Endothelial cell (in vitro differentiated cells): ENCODE results near the gene RAP1GAP. TPM values are rescaled to one million over a fixed set of nuclear protein-coding genes. Genes with fewer than 3 reads are reported as not detected.

Experiments used
- DNase-seq: peaks from one replicate; pipeline ENCODE4 v3.0.0; 2021; ENCODE audit warnings: low spot score
- H3K27ac Mint-ChIP-seq: one replicate; pipeline ENCODE4 v1.8.0; 2021; ENCODE audit warnings: mixed read lengths, inconsistent platforms; ENCODE audit not compliant: unreplicated experiment
- H3K27me3 Mint-ChIP-seq: one replicate; pipeline ENCODE4 v1.8.0; 2021; ENCODE audit warnings: mild to moderate bottlenecking, moderate library complexity, mixed read lengths, inconsistent platforms; ENCODE audit not compliant: unreplicated experiment
- H3K36me3 Mint-ChIP-seq: one replicate; pipeline ENCODE4 v1.8.0; 2021; ENCODE audit warnings: mild to moderate bottlenecking, low read depth, mixed read lengths, inconsistent platforms; ENCODE audit not compliant: unreplicated experiment
- H3K4me1 Mint-ChIP-seq: one replicate; pipeline ENCODE4 v1.8.0; 2021; ENCODE audit warnings: mild to moderate bottlenecking, mixed read lengths, inconsistent platforms; ENCODE audit not compliant: unreplicated experiment
- H3K4me3 Mint-ChIP-seq: one replicate; pipeline ENCODE4 v1.8.0; 2021; ENCODE audit warnings: mild to moderate bottlenecking, mixed read lengths, inconsistent platforms; ENCODE audit not compliant: unreplicated experiment
- H3K9me3 Mint-ChIP-seq: one replicate; pipeline ENCODE4 v1.8.0; 2021; ENCODE audit warnings: mixed read lengths, inconsistent platforms; ENCODE audit not compliant: unreplicated experiment
- CTCF ChIP-seq: fragments of 200-600 bp; sonication (generic); IDR thresholded peaks from one replicate; pipeline ENCODE4 v1.5.0; 2021; ENCODE audit warnings: antibody characterized with exemption; ENCODE audit not compliant: unreplicated experiment
- total RNA-seq: library from RNA; stranded (reverse); fragmentation: NEBNext Ultra II Directional; extraction: Animal tissue kit (Norgen Biotek cat#: 25700); gene quantifications from one replicate; pipeline ENCODE4 v1.2.1, GENCODE V29; 2021; ENCODE audit not compliant: unreplicated experiment

Gene RAP1GAP
- total RNA-seq, 1 donor from 2014 or later = 0.56 TPM

- Mint-ChIP-seq H3K27ac (no peak overlapping the region), H3K4me3 (no peak overlapping the region), H3K27me3 (peaks cover 5% of the 10 kb centered on the region)
Observed at GRCh38 chr1:21641537-21641936, 27.6 kb downstream of the RAP1GAP start.

GRCh38 chr1:21641076-21641475, 28.1 kb downstream of the RAP1GAP start:
- H3K27me3 Mint-ChIP-seq = peaks cover 5% of the 10 kb centered on the region
- TF ChIP-seq CTCF = no peak
- H3K36me3 Mint-ChIP-seq = peaks cover 3% of the 10 kb centered on the region
- no peak overlapping the region for H3K4me3 Mint-ChIP-seq
- H3K27ac Mint-ChIP-seq = no peak overlapping the region
- no peak for DNase-seq
- H3K9me3 Mint-ChIP-seq = no peaks in the 10 kb centered on the region
- no peaks in the 10 kb centered on the region for H3K4me1 Mint-ChIP-seq

More at GRCh38 chr1:21641537-21641936, 27.6 kb downstream of the RAP1GAP start:
- DNase-seq = no peak
- no peaks in the 10 kb centered on the region for H3K9me3 Mint-ChIP-seq
- no peak for TF ChIP-seq CTCF
- no peaks in the 10 kb centered on the region for H3K4me1 Mint-ChIP-seq
- peaks cover 3% of the 10 kb centered on the region for H3K36me3 Mint-ChIP-seq

DNA sequence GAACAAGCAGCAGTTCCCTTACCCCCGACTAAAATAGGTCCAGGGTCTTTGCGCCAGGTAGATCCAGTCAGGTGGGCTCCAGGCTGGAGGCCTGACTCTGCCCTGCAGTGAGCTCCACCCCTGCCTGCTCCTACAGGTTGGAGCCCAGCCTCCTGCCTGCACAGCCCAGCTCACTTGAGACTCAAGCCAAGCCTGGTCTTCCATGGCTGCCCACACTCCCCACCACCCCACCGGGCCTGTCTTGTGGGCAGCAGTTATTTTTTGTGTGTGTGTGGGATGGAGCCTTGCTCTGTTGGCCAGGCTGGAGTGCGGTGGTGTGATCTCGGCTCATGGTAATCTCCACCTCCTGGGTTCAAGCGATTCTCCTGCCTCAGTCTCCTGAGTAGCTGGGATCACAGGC, 28.5 kb downstream of the RAP1GAP start:
- no peak for DNase-seq
- Mint-ChIP-seq H3K27me3 (peaks cover 4% of the 10 kb centered on the region), H3K9me3 (no peaks in the 10 kb centered on the region)

GRCh38 chr1:21639594-21640041, 29.5 kb downstream of the RAP1GAP start:
- no peak overlapping the region for H3K4me3 Mint-ChIP-seq
- peaks cover 3% of the 10 kb centered on the region for H3K36me3 Mint-ChIP-seq
- no peak overlapping the region for H3K27ac Mint-ChIP-seq
- H3K9me3 Mint-ChIP-seq = no peaks in the 10 kb centered on the region
- TF ChIP-seq CTCF = no peak
- no peaks in the 10 kb centered on the region for H3K4me1 Mint-ChIP-seq
- DNase-seq = no peak
- peaks cover 3% of the 10 kb centered on the region for H3K27me3 Mint-ChIP-seq

More for the DNA sequence above, 28.5 kb downstream of the RAP1GAP start:
- H3K27ac Mint-ChIP-seq = no peak overlapping the region
- no peak for TF ChIP-seq CTCF
- H3K4me3 Mint-ChIP-seq = no peak overlapping the region
- H3K36me3 Mint-ChIP-seq = peaks cover 3% of the 10 kb centered on the region
- no peaks in the 10 kb centered on the region for H3K4me1 Mint-ChIP-seq

DNA sequence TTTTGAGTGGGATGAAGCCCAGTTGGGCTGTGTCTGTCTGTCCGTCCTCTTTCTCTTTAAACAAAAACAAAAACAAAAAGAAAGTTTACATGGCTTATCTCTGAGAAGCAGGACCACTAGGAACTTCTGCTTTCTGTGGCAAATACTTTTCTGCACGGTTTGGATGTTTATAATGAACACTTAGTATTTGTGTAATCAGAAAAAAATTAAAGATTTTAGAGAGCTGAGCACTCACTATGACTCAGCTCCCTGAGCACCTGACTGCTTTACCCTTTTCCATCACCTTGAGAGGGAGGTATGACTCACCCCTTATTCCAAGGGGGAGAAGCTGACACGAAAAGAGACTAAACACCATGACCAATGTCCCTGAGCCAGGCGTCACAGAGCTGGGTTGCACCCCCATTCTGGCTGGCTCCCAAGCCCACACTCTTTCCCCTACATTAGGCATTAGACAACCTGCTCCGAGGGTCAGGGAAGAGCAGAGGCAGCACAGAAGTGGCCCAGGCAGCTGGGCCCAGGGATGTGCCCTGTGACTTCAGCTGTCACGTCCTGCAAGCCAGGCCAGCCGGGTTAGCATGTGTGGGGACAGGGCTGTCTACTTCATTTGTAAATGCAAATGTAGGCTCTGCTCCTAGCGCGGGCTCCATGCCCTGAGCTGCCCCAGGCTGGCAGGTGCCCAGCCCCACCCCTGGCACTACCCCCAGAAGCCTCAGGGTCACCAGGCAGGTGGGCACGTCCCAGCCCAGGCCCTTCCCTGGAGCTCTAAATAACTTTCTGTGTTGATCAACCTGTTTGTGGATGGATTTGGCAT, 30.4 kb downstream of the RAP1GAP start:
- Mint-ChIP-seq H3K36me3 (peaks cover 3% of the 10 kb centered on the region), H3K4me1 (no peaks in the 10 kb centered on the region), H3K27ac (no peak overlapping the region), H3K9me3 (no peaks in the 10 kb centered on the region), H3K27me3 (peaks cover 3% of the 10 kb centered on the region), H3K4me3 (no peak overlapping the region)
- DNase-seq = no peak
- TF ChIP-seq CTCF = no peak
